PC-3 (cell line): ENCODE results near the gene CEP63.

Source experiments
- CTCF ChIP-seq: fragments of 300-600 bp; sonication (generic); conservative IDR thresholded peaks from 2 replicates; pipeline ENCODE4 v1.5.1; 2017; ENCODE audit warnings: antibody characterized with exemption, low read depth, mild to moderate bottlenecking, low read length
- EZH2 ChIP-seq: fragments of 300-600 bp; sonication (generic); IDR thresholded peaks from one replicate; pipeline ENCODE4 v1.6.1; 2017; ENCODE audit warnings: antibody characterized with exemption, mild to moderate bottlenecking, low read length; ENCODE audit not compliant: unreplicated experiment

- TF ChIP-seq CTCF (no peak), EZH2 (no peak)
Observed at GRCh38 chr3:134446800-134447199, 39.1 kb upstream of the CEP63 start.
